Measurements from ENCODE around the gene TNIP2. TPM values are rescaled to one million over a fixed set of nuclear protein-coding genes. Genes with fewer than 3 reads are reported as not detected.

Gene TNIP2
- total and polyA plus RNA-seq, 3 donors from 2014 or later: 35.1 to 108 (median 99.7) TPM

- Histone ChIP-seq H3K4me1 (peaks cover 4% of the 10 kb centered on the region), H3K4me3 (no peak overlapping the region), H3K27ac (no peak overlapping the region), H3K36me3 (ENCODE audit: low read depth, missing control alignments) (no peaks in the 10 kb centered on the region), H3K9me3 (no peaks in the 10 kb centered on the region), H3K27me3 (no peaks in the 10 kb centered on the region)
- 90 to 92% methylated on average over 11 to 14 of the region's 14 CpGs for WGBS, 2 donors
- no peak for DNase-seq
- intact Hi-C loops (cut with DNase I; ENCODE audit: low total_unique reads): loop anchor here (10.0 kb wide), 2 partner anchors 174 to 284 kb away; no protein-coding TSS in a partner anchor
- TF ChIP-seq CTCF (IDR thresholded peaks at IDR 0.05): no peak
- no peak for TF ChIP-seq POLR2A (IDR thresholded peaks at IDR 0.05)
Measured at GRCh38 chr4:2761035-2761923, 5.1 kb upstream of the TNIP2 start.

- Histone ChIP-seq H3K27ac (no peak overlapping the region), H3K27me3 (no peaks in the 10 kb centered on the region), H3K4me1 (peaks cover 8% of the 10 kb centered on the region), H3K36me3 (ENCODE audit: low read depth, missing control alignments) (no peaks in the 10 kb centered on the region), H3K4me3 (no peak overlapping the region), H3K9me3 (no peaks in the 10 kb centered on the region)
- TF ChIP-seq CTCF (IDR thresholded peaks at IDR 0.05) (no peak), POLR2A (IDR thresholded peaks at IDR 0.05) (no peak)
- intact Hi-C loops (cut with DNase I; ENCODE audit: low total_unique reads): no loop called here
- DNase-seq: no peak
- 90 to 93% methylated on average over 2 to 3 of the region's 3 CpGs for WGBS, 2 donors
Measured at GRCh38 chr4:2757426-2757825, 1.3 kb upstream of the TNIP2 start.

- no peak for TF ChIP-seq CTCF (IDR thresholded peaks at IDR 0.05)
- TF ChIP-seq POLR2A (IDR thresholded peaks at IDR 0.05): no peak
- WGBS, 2 donors: 43 to 49% methylated on average over 24 to 25 of the region's 25 CpGs
- peaks cover 12% of the 10 kb centered on the region for H3K4me1 ChIP-seq
Measured at GRCh38 chr4:2756691-2757350, 685 bp upstream of the TNIP2 start.

GRCh38 chr4:2754848-2755819, 1.0 kb downstream of the TNIP2 start:
- 39 to 44% methylated on average over 19 to 23 of the region's 23 CpGs for WGBS, 2 donors
- Histone ChIP-seq H3K9me3 (no peaks in the 10 kb centered on the region), H3K27ac (peak overlapping the region; percentile 70 to 80), H3K36me3 (ENCODE audit: low read depth, missing control alignments) (no peaks in the 10 kb centered on the region), H3K4me3 (peak overlapping the region; percentile 79 to 90), H3K4me1 (peaks cover 21% of the 10 kb centered on the region), H3K27me3 (no peaks in the 10 kb centered on the region)
- TF ChIP-seq POLR2A (IDR thresholded peaks at IDR 0.05) (no peak), CTCF (IDR thresholded peaks at IDR 0.05) (no peak)
- DNase-seq: no peak
- intact Hi-C loops (cut with DNase I; ENCODE audit: low total_unique reads): no loop called here

More at GRCh38 chr4:2756691-2757350, 685 bp upstream of the TNIP2 start:
- no peaks in the 10 kb centered on the region for H3K27me3 ChIP-seq
- H3K4me3 ChIP-seq: peak overlapping the region; percentile 56 to 79
- H3K27ac ChIP-seq: peak overlapping the region; percentile 38 to 55
- no peaks in the 10 kb centered on the region for H3K9me3 ChIP-seq
- DNase-seq: no peak
- no peaks in the 10 kb centered on the region for H3K36me3 ChIP-seq (ENCODE audit: low read depth, missing control alignments)
- intact Hi-C loops (cut with DNase I; ENCODE audit: low total_unique reads): no loop called here
